Gastroesophageal sphincter (tissue), 3 donors: ENCODE measurements around the gene GPR183.

Experiments
- CTCF ChIP-seq, 4 experiments: fragments of 200-600 bp in 2 of 4; fragments of 450-650 bp in 2 of 4; sonication (generic) in 1 of 4; IDR thresholded peaks; one replicate each; pipeline ENCODE4 v1.5.1; 2017 to 2019; ENCODE audit warnings: antibody characterized with exemption in 4 of 4, mild to moderate bottlenecking in 2 of 4, moderate library complexity in 2 of 4
- POLR2A ChIP-seq, 2 donors: fragments of 450-650 bp; IDR thresholded peaks; one replicate each; pipeline ENCODE4 v1.6.1; 2017; ENCODE audit warnings: antibody characterized with exemption in 2 of 2, mild to moderate bottlenecking in 2 of 2, moderate library complexity in 1 of 2

GRCh38 chr13:99270518-99270917 lies 36.7 kb downstream of the GPR183 start:
- TF ChIP-seq CTCF (IDR thresholded peaks at IDR 0.05): no peak
- TF ChIP-seq POLR2A (IDR thresholded peaks at IDR 0.05): no peak
